NCI-H146 treated with DMSO at 0.1 percent for 48 hours (cell line): Measurements from ENCODE around the gene CNTNAP2.

Experiments
- DNase-seq: peaks from one replicate; lab custom pipeline; 2025; ENCODE audit not compliant: unreplicated experiment; lab: John Stamatoyannopoulos, UW

CNTNAP2 gene

GRCh38 chr7:146661435-146661834 lies 544.8 kb downstream of the CNTNAP2 start:
- no peak for DNase-seq

GRCh38 chr7:146661929-146662328 lies 545.3 kb downstream of the CNTNAP2 start:
- DNase-seq = no peak

- DNase-seq = no peak
These were observed 548.4 kb downstream of the CNTNAP2 start for GRCh38 chr7:146665023-146665422.

- no peak for DNase-seq
These were observed 553.9 kb downstream of the CNTNAP2 start for GRCh38 chr7:146670532-146670931.

- no peak for DNase-seq
These were observed 564.9 kb downstream of the CNTNAP2 start for GRCh38 chr7:146681487-146681886.

GRCh38 chr7:146683439-146683838 lies 566.8 kb downstream of the CNTNAP2 start:
- no peak for DNase-seq

- no peak for DNase-seq
These were observed 574.4 kb downstream of the CNTNAP2 start for GRCh38 chr7:146690987-146691386.

- no peak for DNase-seq
These were observed 582.5 kb downstream of the CNTNAP2 start for GRCh38 chr7:146698995-146699610.

- DNase-seq = peak; percentile 60
These were observed 583.5 kb downstream of the CNTNAP2 start for GRCh38 chr7:146700015-146700560.

- DNase-seq = peak; percentile 53
These were observed 584.6 kb downstream of the CNTNAP2 start for GRCh38 chr7:146701166-146701565.

GRCh38 chr7:146702898-146703297 lies 586.3 kb downstream of the CNTNAP2 start:
- DNase-seq = no peak

GRCh38 chr7:146709451-146710027 lies 592.9 kb downstream of the CNTNAP2 start:
- DNase-seq = no peak

GRCh38 chr7:146713205-146713604 lies 596.6 kb downstream of the CNTNAP2 start:
- DNase-seq = peak; percentile 74

GRCh38 chr7:146713934-146714333 lies 597.3 kb downstream of the CNTNAP2 start:
- no peak for DNase-seq

- DNase-seq = peak; percentile 54
These were observed 603.6 kb downstream of the CNTNAP2 start for GRCh38 chr7:146720195-146720594.

GRCh38 chr7:146722986-146723385 lies 606.4 kb downstream of the CNTNAP2 start:
- no peak for DNase-seq

- DNase-seq = peak; percentile 88
These were observed 608.9 kb downstream of the CNTNAP2 start for GRCh38 chr7:146725520-146725919.

GRCh38 chr7:146728141-146728540 lies 611.5 kb downstream of the CNTNAP2 start:
- no peak for DNase-seq

- no peak for DNase-seq
These were observed 612.0 kb downstream of the CNTNAP2 start for GRCh38 chr7:146728611-146729010.

GRCh38 chr7:146731185-146731584 lies 614.6 kb downstream of the CNTNAP2 start:
- no peak for DNase-seq

GRCh38 chr7:146735992-146736391 lies 619.4 kb downstream of the CNTNAP2 start:
- DNase-seq = no peak

GRCh38 chr7:146736446-146737190 lies 620.0 kb downstream of the CNTNAP2 start:
- no peak for DNase-seq
